ENCODE data around the gene PRR15.

DNA sequence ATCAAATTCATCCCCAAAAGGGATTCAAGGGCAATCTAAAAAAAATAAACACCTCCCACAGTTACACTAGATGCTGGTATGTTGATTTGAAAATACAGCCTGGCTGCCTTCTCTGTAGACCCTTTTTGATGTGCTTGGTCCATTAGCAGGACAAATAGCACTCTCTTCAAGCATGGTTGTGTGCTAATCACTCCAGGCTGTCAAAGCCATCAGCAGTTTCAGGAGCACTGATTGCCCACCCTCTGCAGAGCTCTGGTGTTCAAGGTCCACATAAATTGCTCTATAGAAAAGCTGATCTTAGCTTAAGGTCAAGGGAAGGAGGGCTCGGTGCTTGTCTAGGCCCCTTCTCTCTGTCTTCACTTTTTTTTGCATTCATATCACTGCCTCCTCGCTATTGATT, 35.4 kb downstream of the PRR15 start:
- TF ChIP-seq, protein P1, sequence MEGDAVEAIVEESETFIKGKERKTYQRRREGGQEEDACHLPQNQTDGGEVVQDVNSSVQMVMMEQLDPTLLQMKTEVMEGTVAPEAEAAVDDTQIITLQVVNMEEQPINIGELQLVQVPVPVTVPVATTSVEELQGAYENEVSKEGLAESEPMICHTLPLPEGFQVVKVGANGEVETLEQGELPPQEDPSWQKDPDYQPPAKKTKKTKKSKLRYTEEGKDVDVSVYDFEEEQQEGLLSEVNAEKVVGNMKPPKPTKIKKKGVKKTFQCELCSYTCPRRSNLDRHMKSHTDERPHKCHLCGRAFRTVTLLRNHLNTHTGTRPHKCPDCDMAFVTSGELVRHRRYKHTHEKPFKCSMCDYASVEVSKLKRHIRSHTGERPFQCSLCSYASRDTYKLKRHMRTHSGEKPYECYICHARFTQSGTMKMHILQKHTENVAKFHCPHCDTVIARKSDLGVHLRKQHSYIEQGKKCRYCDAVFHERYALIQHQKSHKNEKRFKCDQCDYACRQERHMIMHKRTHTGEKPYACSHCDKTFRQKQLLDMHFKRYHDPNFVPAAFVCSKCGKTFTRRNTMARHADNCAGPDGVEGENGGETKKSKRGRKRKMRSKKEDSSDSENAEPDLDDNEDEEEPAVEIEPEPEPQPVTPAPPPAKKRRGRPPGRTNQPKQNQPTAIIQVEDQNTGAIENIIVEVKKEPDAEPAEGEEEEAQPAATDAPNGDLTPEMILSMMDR (IDR thresholded peaks at IDR 0.05; ENCODE audit: insufficient read depth, low read length) = no peak
- no peak for TF ChIP-seq POLR2AphosphoS5 (IDR thresholded peaks at IDR 0.05; ENCODE audit: low read depth)
